HG03439 (cell line): Measurements from ENCODE around the gene NR2F1-AS1.

Experiments
- ATAC-seq: cut with Tn5 transposase; IDR thresholded peaks from one replicate; pipeline ENCODE4 v1.9.1; 2021; ENCODE audit warnings: mild to moderate bottlenecking, moderate library complexity; ENCODE audit not compliant: unreplicated experiment

Gene NR2F1-AS1

DNA sequence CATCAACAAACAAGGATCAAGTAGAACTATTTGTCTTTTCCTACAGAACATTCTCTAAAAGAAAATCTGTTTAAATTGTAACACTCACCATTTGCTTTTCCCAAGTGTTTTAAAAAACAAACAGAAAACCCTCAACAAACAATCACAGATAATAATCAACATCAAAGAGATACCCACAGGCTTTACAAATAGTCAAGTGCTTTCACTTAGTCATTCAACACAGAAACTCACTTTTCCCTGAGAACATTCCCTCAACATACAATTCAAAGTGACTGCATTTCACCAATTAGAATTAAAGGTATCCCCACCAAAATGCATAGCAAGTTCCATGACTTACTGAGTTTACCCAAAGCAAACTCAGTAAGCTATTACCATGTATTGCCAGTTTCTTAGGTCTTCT is 144.9 kb downstream of the NR2F1-AS1 start:
- ATAC-seq, result no peak

DNA sequence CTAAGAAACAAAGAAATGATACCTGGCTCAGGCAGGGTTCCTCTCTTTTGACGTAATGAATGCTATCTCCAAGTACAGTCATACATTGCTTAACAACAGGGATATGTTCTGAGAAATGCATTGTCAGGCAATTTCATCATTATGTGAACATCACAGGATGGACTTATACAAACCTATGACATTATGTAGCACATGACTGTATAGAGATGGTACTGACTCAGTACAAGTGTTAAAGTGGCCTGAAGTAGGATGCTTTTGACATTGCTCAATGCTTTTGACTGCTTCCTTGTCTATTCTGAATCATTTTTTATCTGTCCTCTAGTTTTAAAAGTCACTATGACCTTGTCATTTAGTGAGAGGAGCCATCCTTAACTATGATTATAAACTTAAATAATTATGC is 147.6 kb downstream of the NR2F1-AS1 start:
- no peak for ATAC-seq

DNA sequence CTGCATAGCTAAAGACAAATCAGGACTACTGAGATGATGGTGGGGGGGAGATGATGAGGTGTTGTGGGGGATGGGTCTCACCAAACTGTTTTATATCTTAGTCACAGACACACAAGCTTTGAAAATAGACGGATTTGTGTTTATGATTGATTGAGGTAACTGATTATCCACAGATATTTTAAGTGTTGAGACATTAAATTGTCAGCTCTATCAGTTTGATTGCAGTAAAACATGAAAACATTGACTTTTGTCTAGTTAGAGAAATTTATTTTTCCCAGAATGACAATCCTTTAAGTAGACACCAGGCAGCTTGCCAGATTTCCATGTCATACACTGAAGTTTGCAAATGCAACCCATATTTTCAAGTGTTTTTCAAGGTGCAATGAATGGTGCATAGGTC is 149.8 kb downstream of the NR2F1-AS1 start:
- no peak for ATAC-seq

DNA sequence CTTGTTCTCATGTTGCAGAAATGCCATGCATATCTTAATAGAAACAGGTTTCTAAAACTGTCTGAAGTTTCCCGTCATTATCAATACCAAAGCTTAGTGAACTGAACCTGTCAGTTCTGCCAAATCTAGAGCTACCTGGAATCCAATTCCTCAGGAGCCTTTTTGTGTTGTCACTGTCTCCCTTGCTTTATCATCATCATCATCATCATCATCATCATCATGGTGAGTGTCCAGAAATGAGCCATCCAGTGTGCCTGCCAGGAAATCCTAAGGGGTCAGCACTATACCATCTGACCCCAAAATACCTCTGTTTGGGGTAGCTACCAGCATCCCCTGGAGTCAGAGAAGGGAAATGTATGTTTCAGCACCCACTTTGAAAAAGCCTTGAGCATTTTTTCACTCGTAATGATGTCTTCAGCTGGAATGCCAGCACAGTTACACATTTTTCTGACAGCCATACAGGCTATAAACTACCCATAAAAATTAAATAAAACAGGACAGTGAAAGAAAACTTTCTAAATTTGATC is 150.3 kb downstream of the NR2F1-AS1 start:
- no peak for ATAC-seq

DNA sequence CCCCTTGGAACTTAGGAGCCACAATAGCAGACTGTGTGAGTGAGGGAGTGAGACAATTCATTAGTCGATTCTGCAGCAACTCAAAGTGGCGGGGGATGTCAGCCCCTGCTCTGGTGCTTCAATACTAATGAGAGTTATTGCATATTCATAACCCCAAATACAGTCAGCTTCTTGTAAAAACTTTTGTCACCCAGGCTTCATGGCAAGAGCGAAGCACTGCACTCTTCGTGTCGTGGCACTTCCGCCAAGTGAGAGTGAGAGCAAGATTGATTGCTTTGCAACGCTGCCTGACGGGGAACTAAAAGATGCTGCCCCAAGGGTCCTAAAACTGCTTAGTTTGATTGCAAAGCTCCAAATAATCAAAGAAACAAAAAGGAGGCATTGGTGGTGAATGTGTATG is 150.9 kb downstream of the NR2F1-AS1 start:
- ATAC-seq, result no peak

DNA sequence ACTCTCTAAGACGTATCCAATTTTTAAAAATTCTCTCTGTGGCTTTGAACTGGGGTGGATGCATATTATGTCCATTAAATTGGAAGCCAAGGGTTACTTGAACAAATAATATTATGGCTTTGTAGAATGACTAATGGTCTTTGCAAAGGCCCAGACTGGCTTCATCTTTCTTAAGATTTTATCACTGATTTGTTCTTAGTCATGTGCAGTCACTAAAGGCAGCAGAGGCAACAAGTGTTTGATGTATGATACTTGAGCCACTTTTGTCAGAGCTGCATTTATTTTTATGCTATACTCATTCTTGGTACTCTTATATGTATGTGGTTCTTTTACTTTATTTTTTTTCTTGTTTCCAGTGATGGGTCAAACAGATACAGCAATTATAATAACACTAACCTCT is 152.2 kb downstream of the NR2F1-AS1 start:
- no peak for ATAC-seq

DNA sequence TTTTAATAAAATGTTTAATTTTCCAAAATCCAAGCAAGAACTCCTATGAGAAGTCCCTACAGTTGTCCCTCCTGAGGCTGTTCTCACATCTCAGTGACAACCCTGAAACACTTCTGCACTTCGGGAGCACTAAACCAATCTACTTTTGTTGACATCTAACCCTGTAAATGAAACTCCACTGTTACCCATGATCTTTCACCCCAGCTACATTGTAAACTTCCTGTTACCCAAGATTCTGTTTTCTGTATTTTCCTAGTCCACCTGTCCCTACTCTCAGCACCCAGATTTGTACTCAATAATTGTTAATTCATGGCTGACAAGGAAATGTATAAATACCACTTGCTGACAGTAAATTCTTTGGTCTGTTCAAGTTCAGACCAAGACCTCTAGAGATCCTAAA is 153.7 kb downstream of the NR2F1-AS1 start:
- ATAC-seq, result no peak

DNA sequence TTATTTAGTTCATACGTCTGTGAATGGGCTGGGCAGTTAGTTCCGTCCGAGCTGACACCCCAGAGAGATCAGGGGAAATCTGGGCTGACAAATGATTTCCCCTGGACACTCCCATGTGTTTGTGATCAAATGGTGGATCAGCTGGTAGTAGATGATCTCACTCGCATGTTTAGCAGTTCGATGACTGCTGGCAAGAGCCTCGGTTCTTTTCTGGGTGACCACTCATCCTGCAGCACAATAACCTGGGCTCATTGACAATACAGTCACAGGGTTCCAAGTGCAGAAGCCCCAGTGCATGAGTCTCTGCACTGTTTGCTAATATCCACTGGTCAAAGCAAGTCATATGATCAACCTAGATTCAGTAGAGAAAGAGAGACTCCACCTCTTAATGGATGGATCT is 155.9 kb downstream of the NR2F1-AS1 start:
- ATAC-seq, result no peak

DNA sequence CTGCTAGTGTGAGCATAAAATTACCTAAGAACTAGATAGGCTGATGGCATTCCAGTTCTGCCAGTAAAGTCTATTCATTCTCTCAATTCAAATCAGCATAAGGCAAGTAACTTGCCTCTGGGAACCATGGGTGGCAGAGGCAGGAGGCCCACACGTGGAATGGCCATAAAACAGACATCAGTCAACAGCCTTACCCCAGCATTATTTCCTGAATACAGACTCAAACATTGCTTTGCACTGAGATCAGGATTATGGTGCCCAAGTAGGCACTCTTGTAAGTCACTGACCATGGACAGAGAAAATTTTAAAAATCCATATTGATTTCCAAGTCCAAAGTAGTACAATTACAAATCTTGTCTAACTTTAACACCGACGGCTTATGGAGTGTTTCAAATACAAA is 157.7 kb downstream of the NR2F1-AS1 start:
- ATAC-seq, result no peak

DNA sequence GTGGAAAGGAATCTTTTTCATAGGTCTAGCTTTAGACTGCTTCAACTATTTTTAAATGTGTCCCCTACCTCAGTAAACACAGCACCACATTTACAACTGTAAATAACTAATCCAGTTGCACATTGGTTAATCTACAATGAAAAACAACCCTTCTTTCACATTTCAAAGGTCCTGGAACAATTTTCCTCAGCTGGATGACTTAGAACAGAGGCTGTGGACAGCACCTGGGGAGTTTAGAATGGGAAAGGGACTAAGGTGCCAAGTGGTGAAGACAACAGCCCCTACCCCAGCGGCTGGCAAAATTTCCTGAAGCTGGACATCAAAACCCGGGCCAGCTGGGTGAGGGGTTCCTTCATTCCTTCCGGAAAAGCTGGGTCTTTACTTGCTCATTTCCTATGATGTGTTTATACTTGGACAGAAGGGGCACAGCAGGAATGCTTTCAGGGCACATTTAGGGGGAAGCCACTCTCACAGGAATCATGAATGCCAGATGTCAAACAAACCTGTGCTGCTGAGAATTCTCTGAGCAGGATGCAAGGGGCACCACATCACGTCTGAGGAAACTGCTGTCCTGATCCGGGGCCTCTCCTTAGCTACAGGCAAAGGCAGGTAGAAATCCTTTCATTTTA is 158.3 kb downstream of the NR2F1-AS1 start:
- no peak for ATAC-seq

DNA sequence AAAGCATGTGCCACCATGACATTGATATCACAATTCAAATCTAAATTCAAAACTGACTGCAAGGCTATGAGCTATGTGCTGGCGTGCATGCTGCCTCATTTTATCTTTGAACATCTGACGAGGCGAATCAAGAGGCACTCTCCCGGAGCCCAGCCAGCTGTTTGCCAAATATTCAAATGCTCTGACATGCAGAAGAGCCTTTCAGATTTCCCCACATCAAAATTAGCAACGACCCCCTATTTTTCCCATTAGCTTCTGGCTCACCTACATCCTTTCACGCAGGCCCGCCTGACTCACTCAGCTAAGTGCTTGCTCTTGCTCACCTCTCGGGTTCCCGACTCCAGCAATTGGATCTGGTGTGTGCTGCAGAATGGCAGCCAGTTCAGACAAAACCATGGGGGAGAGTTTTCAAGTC is 159.0 kb downstream of the NR2F1-AS1 start:
- ATAC-seq, result no peak

DNA sequence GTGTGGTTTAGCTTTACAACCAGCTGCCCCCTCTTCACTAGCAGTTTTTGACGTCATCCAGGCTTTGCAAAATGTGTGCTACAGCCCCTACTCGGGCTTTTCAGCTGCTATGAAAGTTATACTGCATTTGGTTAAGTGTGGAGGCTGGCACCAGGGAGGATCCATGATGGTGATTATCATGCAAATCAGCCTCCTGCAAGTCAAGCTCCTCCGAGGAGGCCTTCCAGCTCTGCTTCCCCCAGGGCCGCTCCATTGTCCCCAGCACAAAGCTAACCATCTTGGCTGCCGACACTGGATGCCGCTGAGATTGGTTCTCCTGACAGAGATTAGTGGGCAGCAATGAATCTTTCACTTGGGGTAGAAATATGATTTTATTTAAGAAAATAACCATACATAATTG is 159.6 kb downstream of the NR2F1-AS1 start:
- ATAC-seq, result no peak

DNA sequence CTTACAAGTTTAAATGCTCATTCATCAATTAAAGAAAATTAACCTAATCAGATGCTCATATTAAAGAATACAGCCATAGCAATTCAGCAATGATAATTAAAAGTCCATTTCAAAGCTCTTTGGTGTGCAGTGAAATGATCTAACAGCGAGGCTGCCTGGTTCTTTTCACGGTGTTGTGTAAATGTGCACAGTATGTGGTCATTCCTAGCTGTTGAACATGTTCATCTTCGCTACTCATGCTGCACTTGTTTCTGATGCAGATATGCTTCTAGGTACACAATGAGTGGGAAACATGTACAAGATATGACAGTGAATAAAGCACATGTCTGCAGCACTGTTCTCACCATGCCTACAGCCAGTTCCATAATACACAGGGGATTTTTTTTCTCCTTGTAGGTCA is 163.5 kb downstream of the NR2F1-AS1 start:
- ATAC-seq, result no peak

DNA sequence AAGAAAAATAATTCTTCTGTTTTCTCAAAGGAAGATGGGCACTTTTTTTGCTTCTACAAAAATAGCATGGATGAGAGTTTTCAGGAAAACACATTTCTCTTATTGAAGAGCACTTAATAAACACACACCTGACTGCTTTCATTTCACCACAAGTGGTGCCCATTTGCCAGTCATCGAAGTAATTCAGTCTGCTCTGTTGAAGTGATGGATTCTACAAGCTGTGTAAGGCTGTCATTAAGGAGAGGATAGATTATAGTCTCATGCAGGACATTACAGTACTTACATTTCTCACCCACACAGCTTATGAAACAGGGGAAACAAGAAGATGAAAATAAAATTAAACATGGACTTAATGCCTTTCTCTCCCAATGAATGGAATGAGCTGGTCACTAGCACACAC is 165.2 kb downstream of the NR2F1-AS1 start:
- ATAC-seq, result no peak

DNA sequence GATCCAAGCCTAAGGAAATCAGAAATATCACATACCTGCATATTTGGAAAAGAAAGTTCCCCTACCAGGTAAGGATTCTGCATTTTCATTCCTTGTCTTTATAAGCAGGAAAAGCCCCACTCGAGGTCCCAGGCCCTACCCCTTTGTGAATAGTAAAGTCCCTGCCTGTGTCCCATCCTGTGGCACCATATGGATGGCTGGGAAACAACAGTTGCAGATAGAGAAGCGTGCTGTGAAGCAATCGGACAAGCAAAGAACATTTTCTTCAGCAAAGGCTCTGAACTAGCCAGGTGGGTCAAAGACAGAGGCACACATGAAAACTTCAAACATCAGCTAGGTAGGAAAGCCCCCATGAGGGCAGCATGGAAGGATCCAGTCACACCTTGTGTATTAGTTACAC is 169.3 kb downstream of the NR2F1-AS1 start:
- no peak for ATAC-seq

DNA sequence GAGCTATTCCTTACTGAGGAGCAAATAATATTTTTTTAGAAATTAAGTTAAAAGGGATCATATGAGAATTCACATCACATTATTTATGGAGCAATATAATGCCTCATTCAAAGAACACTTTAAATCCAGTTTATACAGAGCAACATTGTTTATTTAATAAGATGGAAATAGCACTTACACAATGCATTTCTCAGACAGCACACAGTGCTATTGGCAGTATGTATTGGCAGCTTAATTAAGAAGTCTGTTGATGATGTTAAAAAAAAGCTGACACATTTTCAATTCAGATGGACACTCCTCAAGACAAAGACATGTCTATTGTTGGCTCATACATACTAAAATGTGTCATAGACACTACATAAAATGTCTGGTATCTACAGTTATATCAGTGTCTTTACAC is 171.3 kb downstream of the NR2F1-AS1 start:
- no peak for ATAC-seq

DNA sequence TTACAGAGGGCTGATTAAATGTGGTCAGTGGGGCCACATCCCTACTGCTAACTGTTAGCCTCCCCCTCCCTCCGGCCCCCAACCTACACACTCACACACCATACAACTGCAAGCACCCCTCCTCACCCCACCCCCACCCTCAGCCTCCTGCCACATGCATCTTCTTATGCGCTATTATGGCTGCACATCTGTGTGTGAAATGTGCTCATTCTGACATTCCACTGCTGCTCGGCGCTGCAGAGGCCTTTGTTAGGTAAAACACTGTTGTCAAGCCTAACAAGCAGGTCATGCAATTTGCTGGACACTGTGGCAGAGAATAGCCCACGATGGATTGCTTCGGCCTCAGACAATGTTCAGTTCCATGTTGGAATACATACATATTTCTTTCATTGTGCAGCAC is 173.6 kb downstream of the NR2F1-AS1 start:
- no peak for ATAC-seq

DNA sequence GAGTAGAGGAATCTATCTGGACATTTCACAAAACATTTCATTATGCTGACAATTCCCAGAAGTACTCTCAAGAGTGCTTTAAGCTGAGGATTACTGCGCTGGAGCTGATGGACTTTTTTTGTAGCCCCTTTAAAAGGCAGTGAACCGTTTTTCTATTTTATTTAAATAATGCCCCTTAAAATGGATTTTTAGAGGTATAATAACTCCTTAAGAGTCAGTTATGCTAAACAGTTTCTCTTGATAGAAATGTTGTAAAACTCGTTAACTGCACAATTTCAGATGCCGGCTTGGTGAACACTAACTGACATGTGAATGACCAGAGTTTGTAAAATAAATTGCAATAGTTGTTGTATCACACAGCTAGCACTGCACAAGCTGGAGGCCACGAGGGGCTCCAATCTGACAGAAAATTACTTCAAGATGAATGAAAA is 174.0 kb downstream of the NR2F1-AS1 start:
- ATAC-seq, result no peak

DNA sequence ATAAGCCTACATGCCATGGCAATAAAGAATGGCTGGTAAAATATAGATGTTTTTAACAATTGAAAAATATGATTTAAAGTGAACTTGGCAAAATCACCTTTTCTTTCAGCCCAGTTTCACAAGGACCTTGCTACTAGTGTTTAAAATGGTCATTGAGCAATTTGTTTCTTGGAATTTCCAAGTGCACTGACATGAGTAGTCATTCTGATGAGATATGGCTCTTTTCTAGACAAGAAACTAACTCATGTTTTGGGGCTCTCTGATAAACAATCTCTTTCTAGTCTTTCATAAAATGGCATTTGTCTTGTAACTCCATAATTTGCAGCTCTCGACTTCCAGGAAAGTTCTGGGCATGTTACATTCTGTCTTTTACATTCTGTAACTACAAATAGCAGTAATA is 176.8 kb downstream of the NR2F1-AS1 start:
- ATAC-seq, result no peak

DNA sequence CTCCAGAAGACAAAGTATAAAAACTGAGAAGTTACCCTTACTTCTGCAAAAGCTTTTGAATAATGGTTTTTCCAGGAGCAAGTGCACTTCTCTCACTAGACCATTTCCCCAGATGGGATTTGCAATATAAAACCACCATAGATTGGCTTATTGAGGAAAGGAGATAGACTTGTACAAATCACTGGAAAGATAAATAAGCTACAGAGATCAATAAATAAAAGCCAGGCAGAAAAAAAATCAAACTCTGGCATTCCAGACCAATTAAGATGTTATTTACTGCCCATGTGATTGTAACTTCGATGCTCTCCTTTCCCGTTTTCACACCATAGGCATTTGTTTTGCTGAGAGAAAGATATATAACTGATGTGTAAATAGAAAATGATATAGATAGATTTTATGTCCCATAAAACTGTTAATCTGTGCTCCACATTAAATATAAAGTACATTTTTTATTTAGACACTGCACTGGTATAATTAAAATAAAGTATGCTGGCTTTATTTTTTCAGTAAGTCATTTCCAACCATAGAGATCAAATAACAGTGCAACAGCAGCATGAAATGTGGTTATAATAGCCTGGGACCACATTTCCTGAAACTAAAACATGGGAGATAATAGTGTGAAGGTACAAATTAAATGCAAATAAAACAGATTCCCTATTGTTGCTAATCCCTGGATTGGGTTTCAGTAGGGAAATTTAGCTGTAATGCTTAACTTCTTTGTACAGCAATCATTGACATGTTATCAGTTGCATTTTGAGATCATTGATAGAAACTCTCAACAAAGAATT is 177.7 kb downstream of the NR2F1-AS1 start:
- ATAC-seq, result no peak

DNA sequence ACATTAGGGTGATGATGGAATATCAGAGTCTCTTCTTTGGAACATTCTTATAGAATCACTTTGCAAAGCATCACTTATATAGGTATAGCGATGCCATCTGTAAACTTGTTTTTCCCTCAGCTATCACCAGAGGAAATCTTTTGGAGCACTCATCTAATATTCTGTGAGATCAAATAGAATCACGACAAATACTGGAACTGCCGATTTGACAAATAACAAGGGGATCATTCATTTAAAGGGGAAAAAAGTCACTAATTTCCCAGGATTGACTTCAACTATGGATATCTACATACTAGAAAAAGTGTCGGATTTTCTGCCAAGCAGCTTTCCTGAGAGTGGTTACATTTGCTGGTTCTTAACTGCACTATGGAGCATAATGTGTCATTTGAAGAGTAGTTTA is 178.6 kb downstream of the NR2F1-AS1 start:
- ATAC-seq, result no peak

DNA sequence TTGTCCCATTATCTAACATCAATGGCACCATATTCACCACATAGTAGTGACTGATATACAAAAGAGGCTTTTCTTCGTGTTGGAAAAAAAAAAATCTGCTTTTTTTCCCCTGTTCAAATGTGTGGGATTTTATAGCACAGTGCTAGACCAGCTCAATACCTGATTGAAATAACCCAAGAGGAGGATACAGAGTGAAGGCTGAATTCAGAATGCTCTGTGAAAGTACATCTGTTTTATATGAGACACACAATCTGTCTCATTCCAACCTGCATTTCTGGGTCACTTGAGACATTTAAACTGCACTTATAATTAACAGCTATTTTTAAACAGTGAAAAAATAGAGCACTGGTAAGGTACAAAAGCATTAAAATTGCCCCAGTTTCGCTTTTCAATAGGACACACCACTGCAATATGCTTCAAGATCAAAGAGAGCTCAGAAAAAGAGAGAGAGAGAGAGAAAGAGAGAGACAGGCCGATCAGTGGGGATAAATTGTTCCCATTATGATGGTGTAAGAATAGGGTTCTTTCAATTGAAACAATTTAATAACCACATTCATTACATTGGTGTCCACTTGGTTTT is 179.3 kb downstream of the NR2F1-AS1 start:
- no peak for ATAC-seq
